Brain microvascular endothelial cell (primary cell): Measurements from ENCODE around the gene CPLANE2.
"Not testable (repeated sequence)": the region's sequence is repeated elsewhere in the genome, so short reads cannot be mapped to it uniquely, and the experiment has no call there.

Experiments used
- DNase-seq: peaks from one replicate; pipeline ENCODE4 v3.0.0-alpha.2; 2020
- H3K27ac ChIP-seq: fragments of 250-450 bp; sonication (Bioruptor Pico); 2 replicates; pipeline ENCODE4 v1.5.1; 2020; ENCODE audit warnings: mild to moderate bottlenecking, moderate library complexity
- H3K27me3 ChIP-seq: fragments of 250-450 bp; sonication (Bioruptor Pico); replicated peaks from 2 replicates; pipeline ENCODE4 v1.5.1; 2020; ENCODE audit warnings: mild to moderate bottlenecking
- H3K36me3 ChIP-seq: fragments of 250-450 bp; sonication (Bioruptor Pico); replicated peaks from 2 replicates; pipeline ENCODE4 v1.5.1; 2020; ENCODE audit warnings: mild to moderate bottlenecking
- H3K4me3 ChIP-seq: 2 replicates; pipeline ENCODE4 v1.5.1; 2011; ENCODE audit warnings: low read depth, mild to moderate bottlenecking, control low read depth, low read length, moderate library complexity
- in situ Hi-C: cut with HindIII; loops from 2 replicates; pipeline ENCODE4 v1.10.0; 2017; ENCODE audit warnings: low sequenced_read_pairs, low pct_ligation_motif_present
- TF ChIP-seq, protein P1 (sequence below): IDR thresholded peaks from 2 replicates; pipeline ENCODE4 v1.5.1; 2011; ENCODE audit warnings: low read depth, mild to moderate bottlenecking, moderate library complexity, low read length, control low read depth, inconsistent platforms; ENCODE audit errors: missing control alignments

The CPLANE2 gene

DNA sequence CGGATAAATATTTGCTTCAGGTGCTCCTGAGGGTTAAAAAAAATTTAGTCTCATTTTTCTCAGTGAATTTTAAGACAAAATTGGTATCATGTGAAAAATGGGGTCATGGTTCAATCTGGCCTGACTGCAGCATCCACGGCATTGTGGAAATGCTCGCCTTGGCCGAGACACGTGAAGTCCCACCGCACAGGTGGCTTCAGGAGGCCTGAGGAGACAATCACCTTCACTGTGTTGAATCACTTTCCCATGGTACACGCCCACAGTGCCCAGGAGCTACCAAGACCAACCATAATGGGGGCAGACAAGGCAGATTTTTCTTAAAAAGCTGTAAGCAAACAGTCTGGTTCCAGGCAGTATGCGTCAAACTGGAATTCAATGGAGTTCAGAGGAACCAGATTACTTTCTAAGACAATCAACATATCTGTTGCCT lies 11.0 kb upstream of the CPLANE2 start:
- Histone ChIP-seq H3K27ac (no peak overlapping the region), H3K4me3 (no peak overlapping the region), H3K27me3 (no peaks in the 10 kb centered on the region), H3K36me3 (peaks cover 14% of the 10 kb centered on the region)
- TF ChIP-seq, protein P1, sequence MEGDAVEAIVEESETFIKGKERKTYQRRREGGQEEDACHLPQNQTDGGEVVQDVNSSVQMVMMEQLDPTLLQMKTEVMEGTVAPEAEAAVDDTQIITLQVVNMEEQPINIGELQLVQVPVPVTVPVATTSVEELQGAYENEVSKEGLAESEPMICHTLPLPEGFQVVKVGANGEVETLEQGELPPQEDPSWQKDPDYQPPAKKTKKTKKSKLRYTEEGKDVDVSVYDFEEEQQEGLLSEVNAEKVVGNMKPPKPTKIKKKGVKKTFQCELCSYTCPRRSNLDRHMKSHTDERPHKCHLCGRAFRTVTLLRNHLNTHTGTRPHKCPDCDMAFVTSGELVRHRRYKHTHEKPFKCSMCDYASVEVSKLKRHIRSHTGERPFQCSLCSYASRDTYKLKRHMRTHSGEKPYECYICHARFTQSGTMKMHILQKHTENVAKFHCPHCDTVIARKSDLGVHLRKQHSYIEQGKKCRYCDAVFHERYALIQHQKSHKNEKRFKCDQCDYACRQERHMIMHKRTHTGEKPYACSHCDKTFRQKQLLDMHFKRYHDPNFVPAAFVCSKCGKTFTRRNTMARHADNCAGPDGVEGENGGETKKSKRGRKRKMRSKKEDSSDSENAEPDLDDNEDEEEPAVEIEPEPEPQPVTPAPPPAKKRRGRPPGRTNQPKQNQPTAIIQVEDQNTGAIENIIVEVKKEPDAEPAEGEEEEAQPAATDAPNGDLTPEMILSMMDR = no peak
- in situ Hi-C loops = no loop called here
- DNase-seq = no peak

GRCh38 chr1:16247441-16247840 lies 10.5 kb upstream of the CPLANE2 start:
- Histone ChIP-seq H3K27ac (no peak overlapping the region), H3K4me3 (no peak overlapping the region), H3K27me3 (no peaks in the 10 kb centered on the region), H3K36me3 (peaks cover 14% of the 10 kb centered on the region)
- no peak for DNase-seq
- in situ Hi-C loops = no loop called here
- TF ChIP-seq, protein P1 = no peak

DNA sequence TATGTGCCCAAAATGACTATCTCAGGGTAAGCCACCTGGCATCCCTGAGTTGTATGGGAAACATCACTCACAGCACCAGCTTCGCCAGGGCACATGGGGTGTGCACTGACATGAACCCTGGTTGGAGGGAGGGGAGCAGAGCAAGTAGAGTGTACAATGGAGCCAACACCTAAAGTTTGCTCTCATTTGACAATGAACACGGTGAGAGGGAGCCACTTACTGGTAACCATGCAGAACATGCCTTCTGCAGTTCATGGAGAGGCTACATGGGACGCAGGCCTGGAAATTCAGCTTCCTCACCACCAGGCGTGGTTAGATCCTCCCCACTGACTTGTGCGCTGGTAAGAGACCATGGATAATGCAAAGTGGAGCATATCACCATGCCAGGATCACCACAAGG lies 10.0 kb upstream of the CPLANE2 start:
- Histone ChIP-seq H3K4me3 (no peak overlapping the region), H3K27me3 (no peaks in the 10 kb centered on the region), H3K27ac (no peak overlapping the region), H3K36me3 (peaks cover 14% of the 10 kb centered on the region)
- in situ Hi-C loops = no loop called here
- TF ChIP-seq, protein P1 = no peak
- no peak for DNase-seq

DNA sequence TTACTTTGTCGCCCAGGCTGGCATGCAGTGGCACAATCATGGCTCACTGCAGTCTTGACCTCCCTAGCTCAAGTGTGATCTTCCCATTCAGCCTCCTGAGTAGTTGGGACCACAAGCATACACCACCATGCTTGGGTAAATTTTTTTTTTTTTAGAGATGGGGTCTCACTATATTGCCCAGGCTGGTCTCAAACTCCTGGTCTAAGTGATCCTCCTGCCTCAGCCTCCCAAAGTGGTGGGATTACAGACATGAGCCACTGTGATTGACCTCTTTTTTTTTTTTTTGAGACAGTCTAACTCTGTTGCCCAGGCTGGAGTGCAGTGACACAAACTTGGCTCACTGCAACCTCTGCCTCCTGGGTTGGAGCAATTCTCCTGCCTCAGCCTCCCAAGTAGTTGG lies 9.3 kb upstream of the CPLANE2 start:
- H3K4me3 ChIP-seq, in situ Hi-C loops: not testable (repeated sequence)

DNA sequence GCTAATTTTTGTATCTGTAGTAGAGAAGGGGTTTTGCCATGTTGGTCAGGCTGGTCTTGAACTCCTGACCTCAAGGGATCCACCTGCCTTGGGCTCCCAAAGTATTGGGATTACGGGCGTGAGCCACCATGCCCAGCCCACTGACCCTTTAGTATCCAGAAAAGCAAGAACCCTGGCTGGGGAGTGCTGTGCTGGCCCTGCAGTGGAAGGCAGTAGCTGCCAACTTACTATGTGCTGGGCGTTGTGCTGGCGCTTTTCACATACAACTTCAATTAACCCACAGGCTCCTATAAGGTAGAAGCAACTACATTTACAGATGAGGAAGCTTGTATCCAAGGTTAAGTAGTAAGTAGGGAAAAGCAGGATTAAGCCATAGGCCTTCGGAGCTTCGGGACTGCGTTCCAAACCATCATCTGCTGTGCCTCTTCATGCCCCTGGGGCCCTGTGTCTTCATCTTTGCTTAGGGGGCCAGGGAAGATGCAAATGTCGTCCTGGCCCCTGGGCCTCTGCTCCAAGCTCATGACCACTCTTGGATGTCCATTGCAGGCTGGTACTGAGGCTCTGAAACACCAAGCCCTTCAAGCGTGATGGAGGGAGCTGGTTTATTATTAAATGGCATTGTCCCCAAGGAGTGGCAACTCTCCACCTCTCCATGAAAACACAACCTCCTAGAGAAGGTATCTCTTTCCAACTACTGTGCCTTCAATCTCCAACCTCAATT lies 8.7 kb upstream of the CPLANE2 start:
- in situ Hi-C loops = no loop called here
- no peaks in the 10 kb centered on the region for H3K27me3 ChIP-seq
- no peak overlapping the region for H3K27ac ChIP-seq
- H3K4me3 ChIP-seq = no peak overlapping the region
- TF ChIP-seq, protein P1 = no peak
- H3K36me3 ChIP-seq = peaks cover 2% of the 10 kb centered on the region
- no peak for DNase-seq

More for the DNA sequence above, 9.3 kb upstream of the CPLANE2 start:
- not testable (repeated sequence) for DNase-seq, H3K27me3 ChIP-seq, H3K36me3 ChIP-seq, H3K27ac ChIP-seq

DNA sequence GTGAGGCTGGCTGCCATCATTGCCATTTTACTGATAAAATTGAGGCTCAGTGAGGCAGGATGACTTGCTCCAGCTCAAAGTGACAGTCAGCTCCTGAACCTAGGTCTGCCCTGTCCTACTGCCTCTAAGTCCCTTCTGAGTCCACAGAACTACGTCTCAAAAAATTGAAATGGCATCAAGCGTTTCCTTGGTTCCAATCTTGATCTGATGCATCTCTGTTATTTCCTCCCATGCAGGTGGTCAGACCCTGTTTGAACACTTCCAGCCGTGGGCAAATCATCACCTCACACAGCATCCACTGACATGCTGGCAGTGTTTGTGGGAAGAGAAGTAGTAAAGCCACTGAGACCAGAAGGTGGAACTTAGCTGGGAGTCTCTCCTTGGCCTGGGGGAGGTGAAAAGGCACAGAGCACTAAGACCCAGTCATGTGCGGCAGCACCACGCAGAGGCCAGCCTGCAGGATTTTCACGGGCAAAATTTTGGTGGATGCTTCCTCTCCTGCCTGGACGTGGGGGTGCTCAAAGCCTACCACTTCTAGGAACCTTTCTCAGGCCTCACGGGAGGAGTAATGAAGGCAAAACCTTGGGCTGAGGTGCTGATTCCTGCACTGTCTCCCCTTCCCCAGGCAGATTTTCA lies 7.8 kb upstream of the CPLANE2 start:
- in situ Hi-C loops = no loop called here
- TF ChIP-seq, protein P1 = no peak
- H3K36me3 ChIP-seq = no peaks in the 10 kb centered on the region
- no peaks in the 10 kb centered on the region for H3K27me3 ChIP-seq
- H3K4me3 ChIP-seq = no peak overlapping the region
- no peak for DNase-seq
- no peak overlapping the region for H3K27ac ChIP-seq
